ENCODE results near the gene FAM43B. TPM values are rescaled to one million over a fixed set of nuclear protein-coding genes. Genes with fewer than 3 reads are reported as not detected.

The FAM43B gene
- total RNA-seq, 1 donor from 2014 or later = 0.75 TPM

- H3K27me3 Mint-ChIP-seq (ENCODE audit: low read depth) = peaks cover 33% of the 10 kb centered on the region
- no peak overlapping the region for H3K27ac Mint-ChIP-seq (ENCODE audit: unreplicated experiment)
- H3K4me1 Mint-ChIP-seq = peaks cover 8% of the 10 kb centered on the region
- no peaks in the 10 kb centered on the region for H3K36me3 Mint-ChIP-seq (ENCODE audit: low read depth)
- TF ChIP-seq, protein P1, sequence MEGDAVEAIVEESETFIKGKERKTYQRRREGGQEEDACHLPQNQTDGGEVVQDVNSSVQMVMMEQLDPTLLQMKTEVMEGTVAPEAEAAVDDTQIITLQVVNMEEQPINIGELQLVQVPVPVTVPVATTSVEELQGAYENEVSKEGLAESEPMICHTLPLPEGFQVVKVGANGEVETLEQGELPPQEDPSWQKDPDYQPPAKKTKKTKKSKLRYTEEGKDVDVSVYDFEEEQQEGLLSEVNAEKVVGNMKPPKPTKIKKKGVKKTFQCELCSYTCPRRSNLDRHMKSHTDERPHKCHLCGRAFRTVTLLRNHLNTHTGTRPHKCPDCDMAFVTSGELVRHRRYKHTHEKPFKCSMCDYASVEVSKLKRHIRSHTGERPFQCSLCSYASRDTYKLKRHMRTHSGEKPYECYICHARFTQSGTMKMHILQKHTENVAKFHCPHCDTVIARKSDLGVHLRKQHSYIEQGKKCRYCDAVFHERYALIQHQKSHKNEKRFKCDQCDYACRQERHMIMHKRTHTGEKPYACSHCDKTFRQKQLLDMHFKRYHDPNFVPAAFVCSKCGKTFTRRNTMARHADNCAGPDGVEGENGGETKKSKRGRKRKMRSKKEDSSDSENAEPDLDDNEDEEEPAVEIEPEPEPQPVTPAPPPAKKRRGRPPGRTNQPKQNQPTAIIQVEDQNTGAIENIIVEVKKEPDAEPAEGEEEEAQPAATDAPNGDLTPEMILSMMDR (conservative IDR thresholded peaks at IDR 0.05) = no peak
- no peak overlapping the region for H3K4me3 Mint-ChIP-seq
- no peaks in the 10 kb centered on the region for H3K9me3 Mint-ChIP-seq
- no peak for DNase-seq (ENCODE audit: low read depth, low spot score)
These were observed 2.8 kb downstream of the FAM43B start for GRCh38 chr1:20555025-20555757.

GRCh38 chr1:20555758-20556120 lies 3.4 kb downstream of the FAM43B start:
- no peaks in the 10 kb centered on the region for H3K9me3 Mint-ChIP-seq
- TF ChIP-seq, protein P1 (conservative IDR thresholded peaks at IDR 0.05) = no peak
- H3K4me1 Mint-ChIP-seq = peaks cover 8% of the 10 kb centered on the region
- H3K36me3 Mint-ChIP-seq (ENCODE audit: low read depth) = no peaks in the 10 kb centered on the region
- H3K4me3 Mint-ChIP-seq = no peak overlapping the region
- H3K27ac Mint-ChIP-seq (ENCODE audit: unreplicated experiment) = no peak overlapping the region
- DNase-seq (ENCODE audit: low read depth, low spot score) = no peak
- peaks cover 34% of the 10 kb centered on the region for H3K27me3 Mint-ChIP-seq (ENCODE audit: low read depth)

DNA sequence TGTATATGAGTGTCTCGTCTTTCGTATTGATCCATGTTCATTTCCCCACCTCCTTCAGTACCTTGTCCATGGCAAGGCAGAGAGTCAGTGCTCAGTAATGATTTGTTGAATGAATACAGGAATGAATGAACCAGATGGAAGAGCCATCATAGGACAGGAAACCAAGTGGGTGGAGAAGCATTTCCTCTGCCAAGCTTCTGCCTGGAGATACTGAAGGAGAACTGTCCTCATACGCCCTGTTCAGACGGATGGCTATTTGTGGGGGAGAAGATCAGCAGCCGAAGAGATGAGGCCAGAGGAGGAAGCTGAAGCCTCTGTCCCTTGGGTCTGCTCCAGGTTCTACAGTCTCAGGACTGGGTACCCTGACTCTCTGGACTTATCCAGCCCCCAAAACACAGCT lies 5.8 kb downstream of the FAM43B start:
- TF ChIP-seq, protein P1 (conservative IDR thresholded peaks at IDR 0.05) = no peak
- H3K9me3 Mint-ChIP-seq = no peaks in the 10 kb centered on the region
- H3K27me3 Mint-ChIP-seq (ENCODE audit: low read depth) = peaks cover 32% of the 10 kb centered on the region
- H3K27ac Mint-ChIP-seq (ENCODE audit: unreplicated experiment) = no peak overlapping the region
- H3K4me3 Mint-ChIP-seq = no peak overlapping the region
- no peaks in the 10 kb centered on the region for H3K36me3 Mint-ChIP-seq (ENCODE audit: low read depth)
- no peak for DNase-seq (ENCODE audit: low read depth, low spot score)
- H3K4me1 Mint-ChIP-seq = peaks cover 4% of the 10 kb centered on the region

DNA sequence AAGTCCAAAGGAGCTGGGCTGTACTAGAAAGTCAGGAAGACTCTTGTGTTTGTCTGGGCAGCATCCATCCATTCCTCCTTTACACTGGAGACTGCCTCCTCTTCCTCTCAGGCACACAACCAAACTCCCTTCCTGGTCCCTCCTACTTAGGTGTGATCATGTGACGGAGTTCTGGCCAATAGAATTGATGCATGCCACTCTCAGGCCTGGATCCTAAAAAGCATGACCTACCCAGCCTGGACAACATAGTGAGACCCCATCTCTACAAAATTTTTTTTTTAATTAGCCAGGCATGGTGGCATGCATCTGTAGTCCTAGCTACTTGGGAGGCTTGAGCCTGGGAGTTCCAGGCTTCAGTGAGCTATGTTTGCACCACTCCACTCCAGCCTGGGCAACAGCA lies 8.6 kb downstream of the FAM43B start:
- no peak overlapping the region for H3K27ac Mint-ChIP-seq (ENCODE audit: unreplicated experiment)

DNA sequence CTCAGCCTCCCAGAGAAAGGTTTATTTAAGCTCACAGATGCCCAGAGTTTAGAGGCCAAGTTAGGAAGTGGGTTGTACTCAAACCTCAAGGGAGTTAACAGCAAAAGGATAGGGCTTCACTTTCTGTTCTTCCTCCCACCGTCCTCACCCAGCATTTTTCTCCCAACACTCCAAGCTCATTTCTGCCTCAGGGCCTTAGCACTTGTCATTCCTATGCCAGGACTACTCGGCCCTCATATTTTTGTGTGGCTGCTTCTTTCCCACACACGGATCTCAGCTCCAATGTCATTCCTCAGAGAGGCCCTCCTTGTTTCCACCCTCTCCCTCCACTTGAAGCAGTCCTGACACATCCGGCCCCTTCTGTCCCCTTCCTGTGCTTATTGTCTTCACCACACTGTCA lies 12.9 kb downstream of the FAM43B start:
- no peak for DNase-seq (ENCODE audit: low read depth, low spot score)
- H3K4me3 Mint-ChIP-seq = no peak overlapping the region
- peaks cover 62% of the 10 kb centered on the region for H3K27me3 Mint-ChIP-seq (ENCODE audit: low read depth)
- H3K9me3 Mint-ChIP-seq = no peaks in the 10 kb centered on the region
- TF ChIP-seq, protein P1 (conservative IDR thresholded peaks at IDR 0.05) = no peak
- no peaks in the 10 kb centered on the region for H3K4me1 Mint-ChIP-seq
- H3K36me3 Mint-ChIP-seq (ENCODE audit: low read depth) = no peaks in the 10 kb centered on the region
- no peak overlapping the region for H3K27ac Mint-ChIP-seq (ENCODE audit: unreplicated experiment)

More for the DNA sequence above, 8.6 kb downstream of the FAM43B start:
- no peak for DNase-seq (ENCODE audit: low read depth, low spot score)
- no peaks in the 10 kb centered on the region for H3K36me3 Mint-ChIP-seq (ENCODE audit: low read depth)
- peaks cover 52% of the 10 kb centered on the region for H3K27me3 Mint-ChIP-seq (ENCODE audit: low read depth)
- H3K9me3 Mint-ChIP-seq = no peaks in the 10 kb centered on the region
- TF ChIP-seq, protein P1 (conservative IDR thresholded peaks at IDR 0.05) = no peak
- no peaks in the 10 kb centered on the region for H3K4me1 Mint-ChIP-seq
- H3K4me3 Mint-ChIP-seq = no peak overlapping the region
